Mesendoderm (in vitro differentiated cells): Measurements from ENCODE around the gene WDR73.
"Not testable (repeated sequence)": the region's sequence is repeated elsewhere in the genome, so short reads cannot be mapped to it uniquely, and the experiment has no call there.

Experiments used
- DNase-seq: peaks from one replicate; pipeline ENCODE4 v3.0.0; 2013
- H2AK5ac ChIP-seq: 2 replicates; pipeline ENCODE4 v1.6.1; 2013; ENCODE audit warnings: low read length, inconsistent platforms
- H2BK120ac ChIP-seq: 2 replicates; pipeline ENCODE4 v1.6.1; 2013; ENCODE audit warnings: low read depth, mild to moderate bottlenecking, low read length, moderate library complexity, mixed read lengths
- H2BK15ac ChIP-seq: replicated peaks from 2 replicates; pipeline ENCODE4 v1.6.1; 2013; ENCODE audit warnings: low read depth, mild to moderate bottlenecking, moderate library complexity
- H2BK5ac ChIP-seq: 2 replicates; pipeline ENCODE4 v1.6.1; 2013; ENCODE audit warnings: low read length, inconsistent platforms
- H3K18ac ChIP-seq: 2 replicates; pipeline ENCODE4 v1.6.1; 2013; ENCODE audit warnings: mild to moderate bottlenecking, low read length, mixed read lengths
- H3K23ac ChIP-seq: one replicate; pipeline ENCODE4 v1.6.1; 2013; ENCODE audit warnings: low read length
- H3K27ac ChIP-seq: 2 replicates; pipeline ENCODE4 v1.5.1; 2013; ENCODE audit warnings: low read depth, mild to moderate bottlenecking, inconsistent platforms, low read length, moderate library complexity
- H3K27me3 ChIP-seq: 2 replicates; pipeline ENCODE4 v1.6.1; 2013; ENCODE audit warnings: low read length, control low read depth, mild to moderate bottlenecking, inconsistent platforms; ENCODE audit not compliant: insufficient read depth, poor library complexity
- H3K36me3 ChIP-seq: 2 replicates; pipeline ENCODE4 v1.6.1; 2013; ENCODE audit warnings: low read length, inconsistent platforms; ENCODE audit not compliant: control insufficient read depth, insufficient read depth
- H3K4ac ChIP-seq: one replicate; pipeline ENCODE4 v1.6.1; 2013; ENCODE audit warnings: low read depth, mild to moderate bottlenecking, low read length, moderate library complexity
- H3K4me1 ChIP-seq: 2 replicates; pipeline ENCODE4 v1.6.1; 2013; ENCODE audit warnings: low read depth, low read length, inconsistent platforms; ENCODE audit not compliant: control insufficient read depth
- H3K4me2 ChIP-seq: 2 replicates; pipeline ENCODE4 v1.6.1; 2013; ENCODE audit warnings: low read length
- H3K4me3 ChIP-seq: 2 replicates; pipeline ENCODE4 v1.5.1; 2013; ENCODE audit warnings: mild to moderate bottlenecking, low read length
- H3K56ac ChIP-seq: one replicate; pipeline ENCODE4 v1.6.1; 2013; ENCODE audit warnings: low read length
- H3K79me1 ChIP-seq: 2 replicates; pipeline ENCODE4 v1.6.1; 2013; ENCODE audit warnings: low read length, inconsistent platforms
- H3K79me2 ChIP-seq: 2 replicates; pipeline ENCODE4 v1.6.1; 2013; ENCODE audit warnings: mild to moderate bottlenecking, low read length; ENCODE audit not compliant: control insufficient read depth, insufficient read depth
- H3K9ac ChIP-seq: 2 replicates; pipeline ENCODE4 v1.6.1; 2013; ENCODE audit warnings: low read length, inconsistent platforms
- H4K5ac ChIP-seq: one replicate; pipeline ENCODE4 v1.6.1; 2013; ENCODE audit warnings: low read length
- H4K8ac ChIP-seq: one replicate; pipeline ENCODE4 v1.6.1; 2013; ENCODE audit warnings: low read depth, mild to moderate bottlenecking, control low read depth, low read length, moderate library complexity
- WGBS: extraction: QIAGEN DNeasy Blood & Tissue Kit; methylation state at CpG from one replicate; pipeline ENCODE4 v1.1.7; 2013; ENCODE audit warnings: low lambda C conversion rate, missing lambda C conversion rate; ENCODE audit not compliant: insufficient coverage; ENCODE audit errors: extremely low coverage; 5-methylcytosine and 5-hydroxymethylcytosine counted together

Gene WDR73

GRCh38 chr15:84645496-84645895, 8.6 kb downstream of the WDR73 start:
- H3K9ac ChIP-seq, result no peak overlapping the region
- no peak overlapping the region for H4K8ac ChIP-seq
- H3K27ac ChIP-seq, result no peak overlapping the region

GRCh38 chr15:84643838-84644237, 10.2 kb downstream of the WDR73 start:
- Histone ChIP-seq H2AK5ac (no peak overlapping the region), H2BK5ac (no peak overlapping the region), H3K79me2 (no peaks in the 10 kb centered on the region), H3K27me3 (no peaks in the 10 kb centered on the region), H4K8ac (no peak overlapping the region), H3K9ac (no peak overlapping the region), H3K79me1 (no peaks in the 10 kb centered on the region), H3K4me2 (no peak overlapping the region), H4K5ac (no peak overlapping the region), H3K4ac (no peak overlapping the region), H3K4me3 (no peak overlapping the region), H3K56ac (no peak overlapping the region), H3K27ac (no peak overlapping the region), H2BK120ac (no peak overlapping the region), H3K18ac (no peak overlapping the region), H3K4me1 (no peaks in the 10 kb centered on the region), H3K23ac (no peak overlapping the region), H2BK15ac (no peak overlapping the region), H3K36me3 (peaks cover 31% of the 10 kb centered on the region)
- no CpG with 5 or more reads among the region's 6 CpGs for WGBS
- DNase-seq, result no peak

More at GRCh38 chr15:84645496-84645895, 8.6 kb downstream of the WDR73 start:
- Histone ChIP-seq H2BK120ac (no peak overlapping the region), H3K27me3 (no peaks in the 10 kb centered on the region), H3K4me1 (no peaks in the 10 kb centered on the region), H4K5ac (no peak overlapping the region), H2AK5ac (no peak overlapping the region), H2BK15ac (no peak overlapping the region), H3K18ac (no peak overlapping the region), H3K79me2 (no peaks in the 10 kb centered on the region), H2BK5ac (no peak overlapping the region), H3K56ac (no peak overlapping the region), H3K23ac (no peak overlapping the region), H3K36me3 (peaks cover 30% of the 10 kb centered on the region), H3K4me2 (no peak overlapping the region), H3K4me3 (no peak overlapping the region), H3K79me1 (no peaks in the 10 kb centered on the region), H3K4ac (no peak overlapping the region)
- DNase-seq, result no peak
- no CpG with 5 or more reads among the region's 10 CpGs for WGBS

- not testable (repeated sequence) for H4K5ac ChIP-seq, H3K27ac ChIP-seq, H3K27me3 ChIP-seq, H3K4me1 ChIP-seq, H2BK120ac ChIP-seq, DNase-seq, H3K4me2 ChIP-seq, H4K8ac ChIP-seq, H2BK5ac ChIP-seq, H2BK15ac ChIP-seq, H3K56ac ChIP-seq, H3K18ac ChIP-seq, H3K79me2 ChIP-seq, H3K4ac ChIP-seq, H2AK5ac ChIP-seq, H3K4me3 ChIP-seq, H3K9ac ChIP-seq, H3K23ac ChIP-seq, H3K79me1 ChIP-seq
- WGBS, result no CpG with 5 or more reads among the region's 2 CpGs
- peaks cover 22% of the 10 kb centered on the region for H3K36me3 ChIP-seq
These were observed 11.4 kb downstream of the WDR73 start for GRCh38 chr15:84642640-84643039.

GRCh38 chr15:84641871-84642270, 12.2 kb downstream of the WDR73 start:
- not testable (repeated sequence) for H3K4me2 ChIP-seq, H3K4ac ChIP-seq, H2BK120ac ChIP-seq, H3K79me1 ChIP-seq, H3K27me3 ChIP-seq, H3K9ac ChIP-seq, H3K18ac ChIP-seq, DNase-seq, H3K4me1 ChIP-seq, H2BK5ac ChIP-seq, H3K79me2 ChIP-seq, H4K5ac ChIP-seq, H3K27ac ChIP-seq, H2AK5ac ChIP-seq, H4K8ac ChIP-seq, H3K56ac ChIP-seq, H3K23ac ChIP-seq, H3K4me3 ChIP-seq, H2BK15ac ChIP-seq
- WGBS, result no CpG with 5 or more reads among the region's 9 CpGs
- H3K36me3 ChIP-seq, result peaks cover 21% of the 10 kb centered on the region

- Histone ChIP-seq H3K4me1 (no peaks in the 10 kb centered on the region), H3K27ac (no peak overlapping the region), H4K8ac (no peak overlapping the region), H3K79me2 (no peaks in the 10 kb centered on the region), H2BK15ac (no peak overlapping the region), H2BK5ac (no peak overlapping the region), H3K27me3 (no peaks in the 10 kb centered on the region), H3K4ac (no peak overlapping the region), H3K23ac (no peak overlapping the region), H4K5ac (no peak overlapping the region), H3K56ac (peak overlapping the region; percentile 4), H2AK5ac (no peak overlapping the region), H3K79me1 (no peaks in the 10 kb centered on the region), H2BK120ac (no peak overlapping the region), H3K9ac (peak overlapping the region; percentile 13), H3K4me2 (no peak overlapping the region), H3K4me3 (no peak overlapping the region), H3K18ac (no peak overlapping the region), H3K36me3 (peaks cover 7% of the 10 kb centered on the region)
- WGBS, result no CpG with 5 or more reads among the region's 3 CpGs
- DNase-seq, result peak; percentile 82
These were observed 16.0 kb downstream of the WDR73 start for GRCh38 chr15:84638103-84638502.

GRCh38 chr15:84634228-84634837, 19.8 kb downstream of the WDR73 start:
- Histone ChIP-seq H3K18ac (no peak overlapping the region), H2AK5ac (no peak overlapping the region), H3K9ac (peak overlapping the region; percentile 77), H3K79me1 (no peaks in the 10 kb centered on the region), H3K27ac (no peak overlapping the region), H3K4me2 (peak overlapping the region; percentile 82), H2BK120ac (no peak overlapping the region), H3K36me3 (no peaks in the 10 kb centered on the region), H3K4ac (no peak overlapping the region), H2BK15ac (no peak overlapping the region), H2BK5ac (no peak overlapping the region), H3K56ac (peak overlapping the region; percentile 86), H3K23ac (no peak overlapping the region), H3K4me1 (no peaks in the 10 kb centered on the region), H4K8ac (no peak overlapping the region), H3K4me3 (peak overlapping the region; percentile 49), H4K5ac (no peak overlapping the region), H3K27me3 (no peaks in the 10 kb centered on the region), H3K79me2 (no peaks in the 10 kb centered on the region)
- DNase-seq, result no peak
- WGBS, result no CpG with 5 or more reads among the region's 23 CpGs
